Measurements from ENCODE around the gene CRABP1.

CRABP1 gene

DNA sequence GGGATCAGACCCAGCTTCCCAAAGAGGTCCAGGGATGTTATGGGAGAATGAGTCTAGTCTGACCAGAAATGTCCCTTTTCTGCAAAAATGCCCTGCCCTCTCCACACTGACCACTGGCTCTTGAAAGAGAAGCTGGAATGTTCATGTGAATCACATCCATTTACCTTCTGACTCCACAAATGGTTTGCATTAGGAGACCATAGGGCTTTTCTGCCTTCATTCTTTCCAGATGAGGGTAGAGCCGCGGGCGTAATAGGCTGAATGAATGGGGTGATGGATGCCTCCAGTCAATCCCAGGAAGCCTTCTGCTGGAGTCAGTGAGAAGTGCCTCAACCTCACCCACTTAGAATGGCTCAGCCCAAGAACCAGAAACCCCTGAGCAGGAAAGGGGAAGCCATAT lies 50.7 kb downstream of the CRABP1 start:
- no peak overlapping the region for H3K4me3 ChIP-seq (ENCODE audit: low read depth, low read length)

DNA sequence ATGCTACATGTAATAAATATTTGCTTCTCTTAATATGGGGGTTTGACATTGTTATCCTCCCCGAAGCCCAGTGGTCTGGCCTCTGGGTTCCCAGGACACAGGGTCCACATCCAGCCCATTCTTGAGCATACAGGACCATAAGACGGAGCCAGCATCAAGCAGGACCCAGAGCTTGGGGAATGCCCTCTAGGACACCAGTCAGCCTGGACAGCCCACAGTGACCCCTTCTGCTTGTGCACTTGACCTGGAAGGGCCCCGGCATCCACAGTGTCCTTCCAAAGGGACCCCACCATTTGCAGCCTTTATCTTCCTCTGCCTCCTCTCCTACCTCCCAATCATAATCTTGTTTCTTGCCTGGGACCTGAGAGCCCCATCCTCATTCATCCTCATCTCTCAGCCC lies 51.6 kb downstream of the CRABP1 start:
- no peak for TF ChIP-seq CTCF (IDR thresholded peaks at IDR 0.05; ENCODE audit: low read depth, low read length, missing control alignments)
- in situ Hi-C loops (cut with HindIII; ENCODE audit: low sequenced_read_pairs) = no loop called here
- no peak for DNase-seq (ENCODE audit: low read depth)
- no peak overlapping the region for H3K4me3 ChIP-seq (ENCODE audit: low read depth, low read length)

More for the DNA sequence above, 50.7 kb downstream of the CRABP1 start:
- in situ Hi-C loops (cut with HindIII; ENCODE audit: low sequenced_read_pairs) = no loop called here
- no peak for DNase-seq (ENCODE audit: low read depth)
- TF ChIP-seq CTCF (IDR thresholded peaks at IDR 0.05; ENCODE audit: low read depth, low read length, missing control alignments) = no peak

DNA sequence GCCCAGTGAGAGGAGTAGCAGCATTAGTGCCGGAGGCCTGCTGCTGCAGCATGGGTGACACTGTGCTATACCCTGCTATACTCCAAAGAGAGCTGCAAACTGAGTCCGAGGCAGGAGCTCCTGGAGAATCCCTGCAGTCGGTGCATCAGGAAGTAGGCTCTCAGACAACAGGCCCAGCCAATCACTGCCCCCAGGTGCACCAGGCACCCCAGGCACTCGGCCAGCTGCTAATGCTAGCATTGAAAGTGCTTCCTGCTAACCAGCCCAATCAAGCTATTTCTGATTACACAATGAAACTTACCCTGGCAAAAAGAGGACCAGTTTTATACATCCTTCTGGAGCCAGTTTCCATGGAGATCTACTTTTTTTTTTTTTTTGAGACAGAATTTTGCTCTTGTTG lies 52.3 kb downstream of the CRABP1 start:
- in situ Hi-C loops (cut with HindIII; ENCODE audit: low sequenced_read_pairs) = no loop called here
- no peak for DNase-seq (ENCODE audit: low read depth)
- H3K4me3 ChIP-seq (ENCODE audit: low read depth, low read length) = no peak overlapping the region
- TF ChIP-seq CTCF (IDR thresholded peaks at IDR 0.05; ENCODE audit: low read depth, low read length, missing control alignments) = no peak

DNA sequence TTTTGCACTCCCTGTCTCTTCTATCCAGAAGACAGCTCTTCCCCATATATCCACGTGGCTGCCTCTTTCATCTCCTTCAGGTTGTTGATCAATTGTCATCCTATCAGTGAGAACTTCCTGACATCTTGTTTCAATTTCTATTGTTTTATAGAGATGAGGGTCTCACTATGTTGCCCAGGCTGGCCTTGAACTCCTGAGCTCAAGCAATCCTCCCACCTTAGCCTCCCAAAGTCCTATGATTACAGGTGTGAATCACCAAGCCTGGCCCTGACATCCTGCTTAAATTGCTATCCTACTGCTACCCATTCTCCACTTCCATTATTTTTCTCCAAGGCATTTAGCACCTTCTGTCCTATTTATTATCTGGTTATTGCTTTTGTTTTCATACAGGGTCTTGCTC lies 53.0 kb downstream of the CRABP1 start:
- in situ Hi-C loops (cut with HindIII; ENCODE audit: low sequenced_read_pairs) = no loop called here
- TF ChIP-seq CTCF (IDR thresholded peaks at IDR 0.05; ENCODE audit: low read depth, low read length, missing control alignments) = no peak
- no peak for DNase-seq (ENCODE audit: low read depth)
- H3K4me3 ChIP-seq (ENCODE audit: low read depth, low read length) = no peak overlapping the region

- in situ Hi-C loops (cut with HindIII; ENCODE audit: low sequenced_read_pairs) = no loop called here
- no peak for DNase-seq (ENCODE audit: low read depth)
- H3K4me3 ChIP-seq (ENCODE audit: low read depth, low read length) = no peak overlapping the region
- TF ChIP-seq CTCF (IDR thresholded peaks at IDR 0.05; ENCODE audit: low read depth, low read length, missing control alignments) = no peak
Measured at GRCh38 chr15:78394026-78394425, 53.9 kb downstream of the CRABP1 start.

DNA sequence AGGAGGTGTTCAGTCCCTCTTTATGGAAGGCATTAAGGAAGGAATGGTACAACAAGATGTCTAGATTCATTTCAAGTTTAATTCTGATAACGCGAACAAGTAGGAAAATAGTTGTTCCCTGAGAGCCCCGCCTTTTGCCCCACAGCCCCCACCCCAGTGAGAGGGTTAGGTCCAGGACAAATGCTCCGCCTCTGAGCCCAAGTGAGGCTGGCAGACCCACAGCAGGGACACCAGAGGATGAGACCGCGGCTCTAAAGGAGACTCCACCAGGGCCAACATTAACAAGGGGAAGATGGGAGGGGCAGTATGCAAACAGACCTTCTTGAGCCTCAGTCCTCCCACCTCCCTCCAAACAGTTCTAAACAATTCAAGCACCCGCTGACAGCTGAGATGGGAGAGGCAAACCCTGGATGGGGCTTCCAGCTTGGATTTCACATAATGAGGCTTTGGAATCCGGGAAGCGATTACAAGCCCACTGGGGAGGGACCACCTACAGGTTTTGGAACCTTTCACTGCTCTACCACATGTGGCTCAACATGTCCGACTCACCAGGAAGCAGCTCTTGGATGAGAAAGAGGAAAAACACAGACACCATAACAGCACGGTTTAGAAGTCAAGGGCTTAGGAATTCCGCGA lies 54.9 kb downstream of the CRABP1 start:
- TF ChIP-seq CTCF (IDR thresholded peaks at IDR 0.05; ENCODE audit: low read depth, low read length, missing control alignments) = no peak
- H3K4me3 ChIP-seq (ENCODE audit: low read depth, low read length) = no peak overlapping the region
- in situ Hi-C loops (cut with HindIII; ENCODE audit: low sequenced_read_pairs) = no loop called here
- DNase-seq (ENCODE audit: low read depth) = no peak
